ENCODE data around the gene SDCCAG8.

The SDCCAG8 gene

DNA sequence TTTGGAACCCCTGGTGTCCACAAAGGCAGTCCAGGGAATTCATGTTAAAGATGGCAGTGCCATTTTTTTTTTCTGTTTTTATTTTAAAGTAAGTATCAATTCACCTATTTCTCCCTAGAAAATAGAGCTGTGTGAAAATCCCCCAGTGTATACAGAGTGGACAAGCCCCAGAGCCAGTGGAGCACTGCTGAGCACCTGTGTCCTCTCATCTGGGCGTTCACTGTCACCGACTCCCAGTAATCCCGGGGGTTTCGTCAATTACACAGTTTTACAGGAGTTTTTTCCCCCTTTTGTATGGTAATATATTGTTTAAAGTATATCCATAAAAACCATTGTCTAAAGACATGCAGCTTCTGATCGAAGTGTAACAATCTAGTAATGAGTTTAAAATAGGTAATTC, 175.8 kb downstream of the SDCCAG8 start:
- no peak overlapping the region for H3K27ac ChIP-seq (ENCODE audit: extremely low read depth, low read depth, low read length)
- ChIA-PET CTCF (interaction anchor here (1.3 to 1.4 kb wide), 2 partner anchors 88 to 842 kb away, joined by 4 read pairs; no protein-coding TSS in a partner anchor), POLR2A (no interaction called here)
- TF ChIP-seq ZEB2 (tag by site-specific recombination; IDR thresholded peaks at IDR 0.05) (no peak), ZNF416 (tag by site-specific recombination; IDR thresholded peaks at IDR 0.05) (no peak), ZNF433 (tag by site-specific recombination; IDR thresholded peaks at IDR 0.05; ENCODE audit: low read depth) (no peak), ZNF843 (tag by site-specific recombination; IDR thresholded peaks at IDR 0.05) (no peak)
- no peak overlapping the region for H3K4me3 ChIP-seq (ENCODE audit: low read depth, low read length)
- H3K4me1 ChIP-seq (ENCODE audit: control insufficient read depth, insufficient read depth, low read length): peaks cover 19% of the 10 kb centered on the region
- no peaks in the 10 kb centered on the region for H3K9me3 ChIP-seq (ENCODE audit: control insufficient read depth, insufficient read depth, low read depth, low read length)
- H3K36me3 ChIP-seq (ENCODE audit: control insufficient read depth in 2 of 2, insufficient read depth in 1 of 2, low read length in 2 of 2): peaks cover 0 to 8% of the 10 kb centered on the region in 2 experiments; a peak in 2 of 3 replicates

DNA sequence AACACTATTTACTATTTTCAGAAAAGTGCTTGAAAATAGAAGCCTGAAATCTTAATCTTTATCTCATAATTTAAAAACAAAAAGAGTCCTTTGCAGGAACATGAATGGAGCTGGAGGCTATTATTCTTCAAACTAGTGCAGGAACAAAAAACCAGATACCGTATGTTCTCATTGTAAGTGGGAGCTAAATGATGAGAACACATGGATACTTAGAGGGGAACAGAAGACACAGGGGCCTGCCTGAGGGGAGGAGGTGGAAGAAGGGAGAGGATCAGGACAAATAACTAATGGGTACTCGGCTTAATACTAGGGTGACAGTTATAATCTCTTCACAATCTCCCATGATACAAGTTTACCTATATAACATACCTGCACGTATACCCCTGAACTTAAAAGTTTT, 176.3 kb downstream of the SDCCAG8 start:
- POLR2A ChIA-PET: no interaction called here

DNA sequence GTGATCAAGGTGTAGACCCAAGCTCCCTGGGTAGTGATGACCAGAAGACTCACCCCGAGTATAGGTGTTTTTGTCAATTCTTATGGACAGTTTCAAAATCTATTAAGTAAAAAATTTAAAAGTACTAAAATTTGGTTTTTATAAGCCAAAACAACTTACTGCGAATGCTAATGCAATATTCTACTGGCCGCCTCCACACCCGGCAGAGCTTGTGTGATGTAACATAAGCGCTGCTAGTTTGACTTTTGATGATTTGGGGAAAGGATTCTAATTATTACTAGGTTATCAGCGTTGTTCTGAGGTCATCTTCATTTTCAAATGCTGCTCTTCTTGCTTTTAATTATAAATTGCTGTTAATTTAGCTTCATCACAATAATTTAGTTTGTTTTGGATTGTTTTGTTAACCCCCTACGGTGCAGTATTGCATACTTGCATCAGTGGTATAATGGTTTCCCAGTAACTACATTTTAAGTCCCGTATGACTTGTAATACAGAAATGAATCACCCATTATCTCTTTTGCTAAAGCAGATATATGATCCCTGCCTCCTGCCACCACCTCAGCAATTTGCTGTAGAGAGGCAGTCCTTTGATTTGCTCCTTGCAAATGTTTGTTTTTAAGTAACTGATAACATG, 178.0 kb downstream of the SDCCAG8 start:
- POLR2A ChIA-PET: no interaction called here
- H3K27ac ChIP-seq (ENCODE audit: extremely low read depth, low read depth, low read length): no peak overlapping the region; the same call in 1 of the 2 replicates
- peaks cover 19% of the 10 kb centered on the region for H3K4me1 ChIP-seq (ENCODE audit: control insufficient read depth, insufficient read depth, low read length)
- H3K9me3 ChIP-seq (ENCODE audit: control insufficient read depth, insufficient read depth, low read depth, low read length): no peaks in the 10 kb centered on the region
- no peak overlapping the region for H3K4me3 ChIP-seq (ENCODE audit: low read depth, low read length)
- CTCF ChIA-PET: interaction anchor here (0.6 kb wide), 1 partner anchor 91 kb away, joined by 4 read pairs; no protein-coding TSS in a partner anchor
- peaks cover 0 to 1% of the 10 kb centered on the region in 2 experiments; a peak in 2 of 3 replicates for H3K36me3 ChIP-seq (ENCODE audit: control insufficient read depth in 2 of 2, insufficient read depth in 1 of 2, low read length in 2 of 2)
- TF ChIP-seq YY2 (tag by site-specific recombination; IDR thresholded peaks at IDR 0.05) (no peak), ZNF302 (tag by site-specific recombination; IDR thresholded peaks at IDR 0.05; ENCODE audit: low read depth) (no peak), ZNF629 (tag by site-specific recombination; IDR thresholded peaks at IDR 0.05) (peak; percentile 87), ZBTB7A (tag by site-specific recombination; IDR thresholded peaks at IDR 0.05; ENCODE audit: low read depth) (0 out of 2 replicates have a peak, but pooled peaks have one; percentile 60), ZNF626 (tag by site-specific recombination; IDR thresholded peaks at IDR 0.05) (no peak), ZNF660 (tag by site-specific recombination; IDR thresholded peaks at IDR 0.05) (peak; percentile 48; the same call in 1 of the 2 replicates), ZBTB8A (tag by site-specific recombination; IDR thresholded peaks at IDR 0.05) (no peak), ZNF2 (tag by site-specific recombination; IDR thresholded peaks at IDR 0.05) (peak; percentile 63; the same call in 1 of the 2 replicates)
- TF ChIP-seq, protein P1, sequence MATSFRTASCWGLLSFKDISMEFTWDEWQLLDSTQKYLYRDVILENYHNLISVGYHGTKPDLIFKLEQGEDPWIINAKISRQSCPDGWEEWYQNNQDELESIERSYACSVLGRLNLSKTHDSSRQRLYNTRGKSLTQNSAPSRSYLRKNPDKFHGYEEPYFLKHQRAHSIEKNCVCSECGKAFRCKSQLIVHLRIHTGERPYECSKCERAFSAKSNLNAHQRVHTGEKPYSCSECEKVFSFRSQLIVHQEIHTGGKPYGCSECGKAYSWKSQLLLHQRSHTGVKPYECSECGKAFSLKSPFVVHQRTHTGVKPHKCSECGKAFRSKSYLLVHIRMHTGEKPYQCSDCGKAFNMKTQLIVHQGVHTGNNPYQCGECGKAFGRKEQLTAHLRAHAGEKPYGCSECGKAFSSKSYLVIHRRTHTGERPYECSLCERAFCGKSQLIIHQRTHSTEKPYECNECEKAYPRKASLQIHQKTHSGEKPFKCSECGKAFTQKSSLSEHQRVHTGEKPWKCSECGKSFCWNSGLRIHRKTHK (tag by site-specific recombination; IDR thresholded peaks at IDR 0.05): no peak
- TF ChIP-seq, protein P2, sequence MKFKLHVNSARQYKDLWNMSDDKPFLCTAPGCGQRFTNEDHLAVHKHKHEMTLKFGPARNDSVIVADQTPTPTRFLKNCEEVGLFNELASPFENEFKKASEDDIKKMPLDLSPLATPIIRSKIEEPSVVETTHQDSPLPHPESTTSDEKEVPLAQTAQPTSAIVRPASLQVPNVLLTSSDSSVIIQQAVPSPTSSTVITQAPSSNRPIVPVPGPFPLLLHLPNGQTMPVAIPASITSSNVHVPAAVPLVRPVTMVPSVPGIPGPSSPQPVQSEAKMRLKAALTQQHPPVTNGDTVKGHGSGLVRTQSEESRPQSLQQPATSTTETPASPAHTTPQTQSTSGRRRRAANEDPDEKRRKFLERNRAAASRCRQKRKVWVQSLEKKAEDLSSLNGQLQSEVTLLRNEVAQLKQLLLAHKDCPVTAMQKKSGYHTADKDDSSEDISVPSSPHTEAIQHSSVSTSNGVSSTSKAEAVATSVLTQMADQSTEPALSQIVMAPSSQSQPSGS (tag by site-specific recombination; IDR thresholded peaks at IDR 0.05; ENCODE audit: low read depth): peak; percentile 42; the same call in 1 of the 2 replicates
- TF ChIP-seq, protein P3, sequence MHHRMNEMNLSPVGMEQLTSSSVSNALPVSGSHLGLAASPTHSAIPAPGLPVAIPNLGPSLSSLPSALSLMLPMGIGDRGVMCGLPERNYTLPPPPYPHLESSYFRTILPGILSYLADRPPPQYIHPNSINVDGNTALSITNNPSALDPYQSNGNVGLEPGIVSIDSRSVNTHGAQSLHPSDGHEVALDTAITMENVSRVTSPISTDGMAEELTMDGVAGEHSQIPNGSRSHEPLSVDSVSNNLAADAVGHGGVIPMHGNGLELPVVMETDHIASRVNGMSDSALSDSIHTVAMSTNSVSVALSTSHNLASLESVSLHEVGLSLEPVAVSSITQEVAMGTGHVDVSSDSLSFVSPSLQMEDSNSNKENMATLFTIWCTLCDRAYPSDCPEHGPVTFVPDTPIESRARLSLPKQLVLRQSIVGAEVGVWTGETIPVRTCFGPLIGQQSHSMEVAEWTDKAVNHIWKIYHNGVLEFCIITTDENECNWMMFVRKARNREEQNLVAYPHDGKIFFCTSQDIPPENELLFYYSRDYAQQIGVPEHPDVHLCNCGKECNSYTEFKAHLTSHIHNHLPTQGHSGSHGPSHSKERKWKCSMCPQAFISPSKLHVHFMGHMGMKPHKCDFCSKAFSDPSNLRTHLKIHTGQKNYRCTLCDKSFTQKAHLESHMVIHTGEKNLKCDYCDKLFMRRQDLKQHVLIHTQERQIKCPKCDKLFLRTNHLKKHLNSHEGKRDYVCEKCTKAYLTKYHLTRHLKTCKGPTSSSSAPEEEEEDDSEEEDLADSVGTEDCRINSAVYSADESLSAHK (tag by site-specific recombination; IDR thresholded peaks at IDR 0.05): no peak
- TF ChIP-seq, protein P4, sequence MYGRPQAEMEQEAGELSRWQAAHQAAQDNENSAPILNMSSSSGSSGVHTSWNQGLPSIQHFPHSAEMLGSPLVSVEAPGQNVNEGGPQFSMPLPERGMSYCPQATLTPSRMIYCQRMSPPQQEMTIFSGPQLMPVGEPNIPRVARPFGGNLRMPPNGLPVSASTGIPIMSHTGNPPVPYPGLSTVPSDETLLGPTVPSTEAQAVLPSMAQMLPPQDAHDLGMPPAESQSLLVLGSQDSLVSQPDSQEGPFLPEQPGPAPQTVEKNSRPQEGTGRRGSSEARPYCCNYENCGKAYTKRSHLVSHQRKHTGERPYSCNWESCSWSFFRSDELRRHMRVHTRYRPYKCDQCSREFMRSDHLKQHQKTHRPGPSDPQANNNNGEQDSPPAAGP (tag by site-specific recombination; IDR thresholded peaks at IDR 0.05): no peak

More for the DNA sequence above, 176.3 kb downstream of the SDCCAG8 start:
- TF ChIP-seq MZF1 (tag by site-specific recombination; IDR thresholded peaks at IDR 0.05; ENCODE audit: borderline replicate concordance) (no peak), ZNF157 (tag by site-specific recombination; IDR thresholded peaks at IDR 0.05) (0 out of 2 replicates have a peak, but pooled peaks have one; percentile 50), ZSCAN23 (tag by site-specific recombination; IDR thresholded peaks at IDR 0.05) (no peak), ZNF677 (tag by site-specific recombination; IDR thresholded peaks at IDR 0.05) (no peak), TCF7L2 (IDR thresholded peaks at IDR 0.05; ENCODE audit: borderline replicate concordance, low read depth, low read length) (no peak)
- TF ChIP-seq, protein P5, sequence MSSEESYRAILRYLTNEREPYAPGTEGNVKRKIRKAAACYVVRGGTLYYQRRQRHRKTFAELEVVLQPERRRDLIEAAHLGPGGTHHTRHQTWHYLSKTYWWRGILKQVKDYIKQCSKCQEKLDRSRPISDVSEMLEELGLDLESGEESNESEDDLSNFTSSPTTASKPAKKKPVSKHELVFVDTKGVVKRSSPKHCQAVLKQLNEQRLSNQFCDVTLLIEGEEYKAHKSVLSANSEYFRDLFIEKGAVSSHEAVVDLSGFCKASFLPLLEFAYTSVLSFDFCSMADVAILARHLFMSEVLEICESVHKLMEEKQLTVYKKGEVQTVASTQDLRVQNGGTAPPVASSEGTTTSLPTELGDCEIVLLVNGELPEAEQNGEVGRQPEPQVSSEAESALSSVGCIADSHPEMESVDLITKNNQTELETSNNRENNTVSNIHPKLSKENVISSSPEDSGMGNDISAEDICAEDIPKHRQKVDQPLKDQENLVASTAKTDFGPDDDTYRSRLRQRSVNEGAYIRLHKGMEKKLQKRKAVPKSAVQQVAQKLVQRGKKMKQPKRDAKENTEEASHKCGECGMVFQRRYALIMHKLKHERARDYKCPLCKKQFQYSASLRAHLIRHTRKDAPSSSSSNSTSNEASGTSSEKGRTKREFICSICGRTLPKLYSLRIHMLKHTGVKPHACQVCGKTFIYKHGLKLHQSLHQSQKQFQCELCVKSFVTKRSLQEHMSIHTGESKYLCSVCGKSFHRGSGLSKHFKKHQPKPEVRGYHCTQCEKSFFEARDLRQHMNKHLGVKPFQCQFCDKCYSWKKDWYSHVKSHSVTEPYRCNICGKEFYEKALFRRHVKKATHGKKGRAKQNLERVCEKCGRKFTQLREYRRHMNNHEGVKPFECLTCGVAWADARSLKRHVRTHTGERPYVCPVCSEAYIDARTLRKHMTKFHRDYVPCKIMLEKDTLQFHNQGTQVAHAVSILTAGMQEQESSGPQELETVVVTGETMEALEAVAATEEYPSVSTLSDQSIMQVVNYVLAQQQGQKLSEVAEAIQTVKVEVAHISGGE (tag by site-specific recombination; conservative IDR thresholded peaks at IDR 0.05; ENCODE audit: low read depth): peak; percentile 60
- H3K4me1 ChIP-seq (ENCODE audit: control insufficient read depth, insufficient read depth, low read length): peaks cover 19% of the 10 kb centered on the region
- H3K36me3 ChIP-seq (ENCODE audit: control insufficient read depth in 2 of 2, insufficient read depth in 1 of 2, low read length in 2 of 2): peaks cover 0 to 4% of the 10 kb centered on the region in 2 experiments; a peak in 2 of 3 replicates
- no peak overlapping the region for H3K4me3 ChIP-seq (ENCODE audit: low read depth, low read length)
- CTCF ChIA-PET: interaction anchor here (0.6 to 1.3 kb wide), 3 partner anchors 657 to 932 kb away, joined by 3 to 4 read pairs (median 4); no protein-coding TSS in a partner anchor
- H3K27ac ChIP-seq (ENCODE audit: extremely low read depth, low read depth, low read length): no peak overlapping the region
- no peaks in the 10 kb centered on the region for H3K9me3 ChIP-seq (ENCODE audit: control insufficient read depth, insufficient read depth, low read depth, low read length)

Data from HEK293 (cell line).